Motor neuron (in vitro differentiated cells): ENCODE results near the gene RNF13. TPM values are rescaled to one million over a fixed set of nuclear protein-coding genes. Genes with fewer than 3 reads are reported as not detected.

Experiments
- ATAC-seq, 8 experiments: fragments of 200-7000 bp; cut with Tn5 transposase; replicated peaks in 6 of 8; 2 replicates each; pipeline ENCODE4 v1.8.0; 2021; ENCODE audit warnings: mild to moderate bottlenecking in 8 of 8, moderate library complexity in 8 of 8
- H3K27ac ChIP-seq, 2 donors: fragments of 250-450 bp; sonication (Bioruptor Pico); 2 replicates each; pipeline ENCODE4 v1.9.0; 2021; ENCODE audit warnings: antibody characterized with exemption in 2 of 2, mild to moderate bottlenecking in 2 of 2, moderate library complexity in 1 of 2
- H3K4me1 ChIP-seq, 2 donors: fragments of 250-450 bp; sonication (Bioruptor Pico); replicated peaks in 1 of 2; 2 replicates each; pipeline ENCODE4 v1.6.1; 2021; ENCODE audit warnings: antibody characterized with exemption in 2 of 2, mild to moderate bottlenecking in 2 of 2, moderate library complexity in 1 of 2
- H3K4me3 ChIP-seq, 5 donors: fragments of 250-450 bp; sonication (Bioruptor Pico); 2 replicates each; pipeline ENCODE4 v1.9.0; 2021; ENCODE audit warnings: antibody characterized with exemption in 5 of 5, mild to moderate bottlenecking in 5 of 5, moderate library complexity in 4 of 5
- WGBS, 10 experiments: fragments of 450-650 bp; shearing (Covaris generic); methylation state at CpG; one replicate each; pipeline ENCODE4 v1.0.0; 2022; 5-methylcytosine and 5-hydroxymethylcytosine counted together
- in situ Hi-C, 9 experiments: fragments of 400-800 bp; cut with MboI; loops; one replicate each; pipeline ENCODE4 v1.15.0; 2021; ENCODE audit warnings: low sequenced_read_pairs in 9 of 9, low pct_unique_long_range_greater_than_20kb in 2 of 9; ENCODE audit not compliant: unreplicated experiment in 9 of 9
- total RNA-seq, 8 experiments: library from RNA; unstranded; fragments of 300-600 nt; gene quantifications; 2 replicates each; pipeline versions ENCODE4 v1.2.3 to v1.2.4, GENCODE V29; 2022

The RNF13 gene
- 100 to 1,000 TPM in 1 of 8 experiments, 10 to 100 TPM in 7; 22.5 to 112 (median 36.7) TPM for total RNA-seq

- 0 to 9% (median 2%) methylated on average over 3 to 24 of the region's 56 CpGs; no CpG with 5 or more reads in 5 of the 10 experiments for WGBS, 10 experiments
- H3K4me1 ChIP-seq = peaks cover 13 to 22% of the 10 kb centered on the region in 2 donors
- H3K4me3 ChIP-seq = peak within 1 kb of the TSS; percentile 61 to 86 (median 75)
- in situ Hi-C loops = no loop called here
- peak within 1 kb of the TSS; percentile 86 to 95 for H3K27ac ChIP-seq
- ATAC-seq = peak; percentile 86 to 99 (median 98)
Measured at GRCh38 chr3:149812606-149813366, at the start of gene RNF13. Gene RNF13 (plus strand): TSS chr3:149813215. CDS start chr3:149846027, 32,812 bp downstream.

- WGBS, 10 experiments = 10 to 100% (median 54%) methylated on average over 1 to 3 of the region's 3 CpGs; no CpG with 5 or more reads in 3 of the 10 experiments
- ATAC-seq = no peak
- Histone ChIP-seq H3K4me3 (no peak overlapping the region), H3K4me1 (peaks cover 0 to 3% of the 10 kb centered on the region in 2 donors), H3K27ac (no peak overlapping the region)
- in situ Hi-C loops = no loop called here
Measured at GRCh38 chr3:149763565-149764195, 49.3 kb upstream of the RNF13 start.

GRCh38 chr3:149764302-149764701 is 48.7 kb upstream of the RNF13 start:
- no CpG with 5 or more reads among the region's 1 CpG for WGBS, 10 experiments
- Histone ChIP-seq H3K27ac (no peak overlapping the region), H3K4me3 (no peak overlapping the region), H3K4me1 (peaks cover 0 to 3% of the 10 kb centered on the region in 2 donors)
- in situ Hi-C loops = no loop called here
- ATAC-seq = no peak

GRCh38 chr3:149765762-149766334 is 47.2 kb upstream of the RNF13 start:
- ATAC-seq = peak in 5 of 8 experiments; percentile 37 to 53 (median 43)
- Histone ChIP-seq H3K4me3 (no peak overlapping the region), H3K27ac (no peak overlapping the region), H3K4me1 (peaks cover 0 to 3% of the 10 kb centered on the region in 2 donors)
- in situ Hi-C loops = no loop called here
- WGBS, 10 experiments = 17 to 100% (median 50%) methylated on average over 1 to 2 of the region's 2 CpGs

GRCh38 chr3:149767720-149768119 is 45.3 kb upstream of the RNF13 start:
- Histone ChIP-seq H3K27ac (no peak overlapping the region), H3K4me3 (no peak overlapping the region), H3K4me1 (peaks cover 0 to 3% of the 10 kb centered on the region in 2 donors)
- peak in 1 of 8 experiments; percentile 59 for ATAC-seq
- in situ Hi-C loops = no loop called here
- WGBS, 10 experiments = 35 to 93% (median 70%) methylated on average over 1 to 6 of the region's 6 CpGs; no CpG with 5 or more reads in 4 of the 10 experiments

GRCh38 chr3:149768704-149769103 is 44.3 kb upstream of the RNF13 start:
- Histone ChIP-seq H3K4me3 (no peak overlapping the region), H3K4me1 (peaks cover 0 to 3% of the 10 kb centered on the region in 2 donors), H3K27ac (no peak overlapping the region)
- ATAC-seq = no peak
- WGBS, 10 experiments = 43 to 100% (median 83%) methylated on average over 1 to 6 of the region's 6 CpGs; no CpG with 5 or more reads in 1 of the 10 experiments
- in situ Hi-C loops = no loop called here

- no peak for ATAC-seq
- WGBS, 10 experiments = 0 to 100% (median 78%) methylated on average over 1 to 2 of the region's 2 CpGs; no CpG with 5 or more reads in 1 of the 10 experiments
- peaks cover 0 to 3% of the 10 kb centered on the region in 2 donors for H3K4me1 ChIP-seq
Measured at GRCh38 chr3:149770246-149770645, 42.8 kb upstream of the RNF13 start.

GRCh38 chr3:149771652-149772271 is 41.3 kb upstream of the RNF13 start:
- WGBS, 10 experiments = 0 to 90% (median 46%) methylated on average over 1 to 8 of the region's 8 CpGs; no CpG with 5 or more reads in 1 of the 10 experiments
- H3K4me3 ChIP-seq = no peak overlapping the region
- no peak overlapping the region for H3K27ac ChIP-seq
- in situ Hi-C loops = loop anchor here in 1 of 9 experiments (10.0 kb wide), 1 partner anchor 267 kb away; no protein-coding TSS in a partner anchor
- peak in 4 of 8 experiments; percentile 49 to 80 (median 68) for ATAC-seq
- H3K4me1 ChIP-seq = peaks cover 0 to 3% of the 10 kb centered on the region in 2 donors

More at GRCh38 chr3:149770246-149770645, 42.8 kb upstream of the RNF13 start:
- in situ Hi-C loops = loop anchor here in 1 of 9 experiments (10.0 kb wide), 1 partner anchor 265 kb away; no protein-coding TSS in a partner anchor
- H3K27ac ChIP-seq = no peak overlapping the region
- no peak overlapping the region for H3K4me3 ChIP-seq

- 80 to 100% (median 89%) methylated on average over 1 to 2 of the region's 2 CpGs; no CpG with 5 or more reads in 2 of the 10 experiments for WGBS, 10 experiments
- in situ Hi-C loops = loop anchor here in 1 of 9 experiments (10.0 kb wide), 1 partner anchor 268 kb away; no protein-coding TSS in a partner anchor
Measured at GRCh38 chr3:149772861-149773260, 40.2 kb upstream of the RNF13 start.

GRCh38 chr3:149776170-149776569 is 36.8 kb upstream of the RNF13 start:
- Histone ChIP-seq H3K4me1 (no peaks in the 10 kb centered on the region), H3K4me3 (no peak overlapping the region), H3K27ac (no peak overlapping the region)
- 50 to 100% (median 78%) methylated on average over 1 of the region's 1 CpG; no CpG with 5 or more reads in 1 of the 10 experiments for WGBS, 10 experiments
- in situ Hi-C loops = loop anchor here in 1 of 9 experiments (10.0 kb wide), 1 partner anchor 271 kb away; no protein-coding TSS in a partner anchor
- ATAC-seq = no peak

More at GRCh38 chr3:149772861-149773260, 40.2 kb upstream of the RNF13 start:
- Histone ChIP-seq H3K4me1 (no peaks in the 10 kb centered on the region), H3K4me3 (no peak overlapping the region), H3K27ac (no peak overlapping the region)
- no peak for ATAC-seq

- in situ Hi-C loops = loop anchor here in 1 of 9 experiments (10.0 kb wide), 1 partner anchor 273 kb away; no protein-coding TSS in a partner anchor
- Histone ChIP-seq H3K4me1 (no peaks in the 10 kb centered on the region), H3K27ac (no peak overlapping the region), H3K4me3 (no peak overlapping the region)
- peak in 1 of 8 experiments; percentile 24 for ATAC-seq
- WGBS, 10 experiments = 0 to 100% (median 80%) methylated on average over 1 to 2 of the region's 2 CpGs; no CpG with 5 or more reads in 3 of the 10 experiments
Measured at GRCh38 chr3:149777414-149778214, 35.4 kb upstream of the RNF13 start.
